Measurements from ENCODE around the gene CDC42EP3. TPM values are rescaled to one million over a fixed set of nuclear protein-coding genes. Genes with fewer than 3 reads are reported as not detected.

CDC42EP3 gene
- total and polyA plus RNA-seq, 8 donors, result 6.7 to 89.7 (median 17.2) TPM

- H3K27me3 ChIP-seq, result no peaks in the 10 kb centered on the region
- peaks cover 0 to 4% (median 0%) of the 10 kb centered on the region in 4 donors for H3K4me1 ChIP-seq
- TF ChIP-seq POLR2AphosphoS5 (IDR thresholded peaks at IDR 0.05), result peak in 2 of 3 donors; percentile 30 to 37
- no peak for TF ChIP-seq CTCF (IDR thresholded peaks at IDR 0.05)
- TF ChIP-seq EP300 (IDR thresholded peaks at IDR 0.05), result no peak
- no peak for TF ChIP-seq POLR2A (IDR thresholded peaks at IDR 0.05)
- H3K9me3 ChIP-seq, result no peaks in the 10 kb centered on the region
- peak; percentile 36 to 48 for DNase-seq
- peak overlapping the region in 2 of 4 donors; percentile 1 to 19 for H3K4me3 ChIP-seq
- H3K36me3 ChIP-seq, result no peaks in the 10 kb centered on the region
- intact Hi-C loops (cut with DNase I; ENCODE audit: low total_unique reads), result no loop called here
- H3K27ac ChIP-seq, result peak overlapping the region in 4 of 5 donors; percentile 14 to 48 (median 42)
- 71 to 83% (median 79%) methylated on average over 17 of the region's 17 CpGs for WGBS, 5 donors
Observed at GRCh38 chr2:37599688-37600525, 71.5 kb downstream of the CDC42EP3 start.

- no peak for DNase-seq
- Histone ChIP-seq H3K9me3 (peaks cover 0 to 8% (median 3%) of the 10 kb centered on the region in 4 donors), H3K36me3 (no peaks in the 10 kb centered on the region)
Observed at GRCh38 chr2:37593694-37594093, 77.7 kb downstream of the CDC42EP3 start.

GRCh38 chr2:37593024-37593423 lies 78.4 kb downstream of the CDC42EP3 start:
- intact Hi-C loops (cut with DNase I; ENCODE audit: low total_unique reads), result no loop called here
- no peak for DNase-seq
- TF ChIP-seq EP300 (IDR thresholded peaks at IDR 0.05) (no peak), POLR2AphosphoS5 (IDR thresholded peaks at IDR 0.05) (no peak), POLR2A (IDR thresholded peaks at IDR 0.05) (no peak), CTCF (IDR thresholded peaks at IDR 0.05) (no peak)
- Histone ChIP-seq H3K4me1 (peaks cover 5 to 35% (median 24%) of the 10 kb centered on the region in 4 donors), H3K4me3 (no peak overlapping the region), H3K27me3 (no peaks in the 10 kb centered on the region), H3K36me3 (no peaks in the 10 kb centered on the region), H3K27ac (no peak overlapping the region), H3K9me3 (peaks cover 0 to 8% (median 3%) of the 10 kb centered on the region in 4 donors)
- WGBS, 5 donors, result 87 to 91% (median 89%) methylated on average over 3 of the region's 3 CpGs

More at GRCh38 chr2:37593694-37594093, 77.7 kb downstream of the CDC42EP3 start:
- WGBS, 5 donors, result 64 to 80% (median 75%) methylated on average over 3 of the region's 3 CpGs
- intact Hi-C loops (cut with DNase I; ENCODE audit: low total_unique reads), result no loop called here
- Histone ChIP-seq H3K27ac (no peak overlapping the region), H3K4me3 (no peak overlapping the region), H3K4me1 (peaks cover 2 to 28% (median 20%) of the 10 kb centered on the region in 4 donors), H3K27me3 (no peaks in the 10 kb centered on the region)
- no peak for TF ChIP-seq POLR2A (IDR thresholded peaks at IDR 0.05)
- TF ChIP-seq POLR2AphosphoS5 (IDR thresholded peaks at IDR 0.05), result no peak
- TF ChIP-seq EP300 (IDR thresholded peaks at IDR 0.05), result no peak
- no peak for TF ChIP-seq CTCF (IDR thresholded peaks at IDR 0.05)

Measured in stomach (tissue), 9 donors.